Mucosa of rectum (tissue), 2 donors: ENCODE results near the gene P3R3URF.

Experiments
- H3K27ac ChIP-seq, 2 donors: one replicate each; pipeline ENCODE4 v1.7.0; 2013; ENCODE audit warnings: inconsistent platforms in 2 of 2, low read depth in 2 of 2, low read length in 2 of 2
- H3K27me3 ChIP-seq, 2 donors: one replicate each; pipeline ENCODE4 v1.7.0; 2013; ENCODE audit warnings: low read length in 2 of 2; ENCODE audit not compliant: control insufficient read depth in 2 of 2, insufficient read depth in 2 of 2
- H3K36me3 ChIP-seq, 2 donors: one replicate each; pipeline ENCODE4 v1.7.0; 2013; ENCODE audit warnings: low read length in 2 of 2; ENCODE audit not compliant: control insufficient read depth in 2 of 2, insufficient read depth in 2 of 2
- H3K4me1 ChIP-seq, 2 donors: one replicate each; pipeline ENCODE4 v1.7.0; 2013; ENCODE audit warnings: low read length in 2 of 2, mild to moderate bottlenecking in 1 of 2; ENCODE audit not compliant: control insufficient read depth in 2 of 2, insufficient read depth in 2 of 2
- H3K4me3 ChIP-seq, 2 donors: one replicate each; pipeline ENCODE4 v1.7.0; 2013; ENCODE audit warnings: low read length in 2 of 2
- H3K9ac ChIP-seq, 2 donors: one replicate each; pipeline ENCODE4 v1.7.0; 2013; ENCODE audit warnings: low read length in 2 of 2, low read depth in 1 of 2, mild to moderate bottlenecking in 1 of 2
- H3K9me3 ChIP-seq, 2 donors: one replicate each; pipeline ENCODE4 v1.7.0; 2013; ENCODE audit warnings: low read length in 2 of 2; ENCODE audit not compliant: control insufficient read depth in 2 of 2
- donor health status: healthy.
- donor health status: Normal muscosa, but diverticular disease.

P3R3URF gene

GRCh38 chr1:46210561-46210960 is 34.3 kb upstream of the P3R3URF start:
- no peaks in the 10 kb centered on the region for H3K9me3 ChIP-seq
- no peaks in the 10 kb centered on the region for H3K27me3 ChIP-seq
- no peaks in the 10 kb centered on the region for H3K36me3 ChIP-seq
- no peak overlapping the region for H3K9ac ChIP-seq
- no peaks in the 10 kb centered on the region for H3K4me1 ChIP-seq
- H3K4me3 ChIP-seq, result no peak overlapping the region
- no peak overlapping the region for H3K27ac ChIP-seq

- Histone ChIP-seq H3K27ac (no peak overlapping the region), H3K4me1 (peaks cover 2% of the 10 kb centered on the region in 2 donors), H3K9ac (no peak overlapping the region), H3K9me3 (no peaks in the 10 kb centered on the region), H3K36me3 (no peaks in the 10 kb centered on the region), H3K4me3 (no peak overlapping the region), H3K27me3 (no peaks in the 10 kb centered on the region)
Measured at GRCh38 chr1:46206399-46206798, 30.1 kb upstream of the P3R3URF start.

GRCh38 chr1:46205791-46206190 is 29.5 kb upstream of the P3R3URF start:
- no peaks in the 10 kb centered on the region for H3K27me3 ChIP-seq
- no peaks in the 10 kb centered on the region for H3K9me3 ChIP-seq
- H3K36me3 ChIP-seq, result no peaks in the 10 kb centered on the region
- no peak overlapping the region for H3K9ac ChIP-seq
- peaks cover 2% of the 10 kb centered on the region in 2 donors for H3K4me1 ChIP-seq
- H3K4me3 ChIP-seq, result no peak overlapping the region
- H3K27ac ChIP-seq, result no peak overlapping the region

- no peak overlapping the region for H3K27ac ChIP-seq
- H3K9ac ChIP-seq, result no peak overlapping the region
- H3K9me3 ChIP-seq, result no peaks in the 10 kb centered on the region
- H3K36me3 ChIP-seq, result no peaks in the 10 kb centered on the region
- H3K4me1 ChIP-seq, result peaks cover 2% of the 10 kb centered on the region in 2 donors
- no peak overlapping the region for H3K4me3 ChIP-seq
- no peaks in the 10 kb centered on the region for H3K27me3 ChIP-seq
Measured at GRCh38 chr1:46205141-46205540, 28.9 kb upstream of the P3R3URF start.

GRCh38 chr1:46204406-46204742 is 28.1 kb upstream of the P3R3URF start:
- H3K4me3 ChIP-seq, result peak overlapping the region; percentile 67 to 77
- H3K9ac ChIP-seq, result peak overlapping the region in 1 of 2 donors; percentile 73
- H3K36me3 ChIP-seq, result no peaks in the 10 kb centered on the region
- no peaks in the 10 kb centered on the region for H3K27me3 ChIP-seq
- H3K27ac ChIP-seq, result peak overlapping the region in 1 of 2 donors; percentile 54
- H3K4me1 ChIP-seq, result peaks cover 2% of the 10 kb centered on the region in 2 donors
- H3K9me3 ChIP-seq, result no peaks in the 10 kb centered on the region

GRCh38 chr1:46203738-46204405 is 27.6 kb upstream of the P3R3URF start:
- Histone ChIP-seq H3K4me3 (peak overlapping the region; percentile 67 to 77), H3K9me3 (no peaks in the 10 kb centered on the region), H3K27ac (peak overlapping the region; percentile 40 to 54), H3K27me3 (no peaks in the 10 kb centered on the region), H3K4me1 (peaks cover 2% of the 10 kb centered on the region in 2 donors), H3K9ac (peak overlapping the region; percentile 20 to 73), H3K36me3 (no peaks in the 10 kb centered on the region)

GRCh38 chr1:46199233-46199749 is 23.0 kb upstream of the P3R3URF start:
- H3K4me3 ChIP-seq, result no peak overlapping the region
- H3K9me3 ChIP-seq, result no peaks in the 10 kb centered on the region
- peaks cover 16 to 17% of the 10 kb centered on the region in 2 donors for H3K4me1 ChIP-seq
- H3K27me3 ChIP-seq, result no peaks in the 10 kb centered on the region
- no peak overlapping the region for H3K27ac ChIP-seq
- H3K9ac ChIP-seq, result no peak overlapping the region
- H3K36me3 ChIP-seq, result peaks cover 11 to 16% of the 10 kb centered on the region in 2 donors

- peaks cover 14 to 17% of the 10 kb centered on the region in 2 donors for H3K4me1 ChIP-seq
- peak within 1 kb of the TSS; percentile 90 for H3K9ac ChIP-seq
- peak within 1 kb of the TSS; percentile 77 to 86 for H3K27ac ChIP-seq
- peaks cover 20 to 26% of the 10 kb centered on the region in 2 donors for H3K36me3 ChIP-seq
- no peaks in the 10 kb centered on the region for H3K9me3 ChIP-seq
- peak within 1 kb of the TSS; percentile 79 to 91 for H3K4me3 ChIP-seq
- H3K27me3 ChIP-seq, result no peaks in the 10 kb centered on the region
Measured at GRCh38 chr1:46197964-46198811, 21.9 kb upstream of the P3R3URF start, which contains the start of gene POMGNT1. TSS of gene POMGNT1 (minus strand) at chr1:46198434. CDS start at chr1:46197821, 613 bp downstream.

- Histone ChIP-seq H3K4me3 (peak overlapping the region; percentile 79 to 91), H3K27ac (peak overlapping the region; percentile 63 to 75), H3K36me3 (peaks cover 24 to 30% of the 10 kb centered on the region in 2 donors), H3K9me3 (no peaks in the 10 kb centered on the region), H3K27me3 (no peaks in the 10 kb centered on the region), H3K9ac (peak overlapping the region; percentile 70 to 77), H3K4me1 (peaks cover 14 to 15% of the 10 kb centered on the region in 2 donors)
Measured at GRCh38 chr1:46197560-46197963, 21.3 kb upstream of the P3R3URF start.

- Histone ChIP-seq H3K27me3 (no peaks in the 10 kb centered on the region), H3K27ac (no peak overlapping the region), H3K9ac (no peak overlapping the region), H3K36me3 (peaks cover 24 to 38% of the 10 kb centered on the region in 2 donors), H3K4me1 (peaks cover 14 to 15% of the 10 kb centered on the region in 2 donors), H3K4me3 (no peak overlapping the region), H3K9me3 (no peaks in the 10 kb centered on the region)
Measured at GRCh38 chr1:46196609-46197008, 20.3 kb upstream of the P3R3URF start.
